Measurements from ENCODE around the gene ISG20.
"Not testable (repeated sequence)": the region's sequence is repeated elsewhere in the genome, so short reads cannot be mapped to it uniquely, and the experiment has no call there.

The ISG20 gene

GRCh38 chr15:88636654-88637053 is 2.2 kb upstream of the ISG20 start:
- no peak for DNase-seq (ENCODE audit: low spot score)

- DNase-seq (ENCODE audit: low spot score), result no peak
Observed at GRCh38 chr15:88637436-88637835, 1.4 kb upstream of the ISG20 start.

GRCh38 chr15:88637841-88638625 is 783 bp upstream of the ISG20 start:
- no peak for DNase-seq (ENCODE audit: low spot score)

- DNase-seq (ENCODE audit: low spot score), result no peak
Observed at GRCh38 chr15:88641959-88642452, 3.2 kb downstream of the ISG20 start.

DNA sequence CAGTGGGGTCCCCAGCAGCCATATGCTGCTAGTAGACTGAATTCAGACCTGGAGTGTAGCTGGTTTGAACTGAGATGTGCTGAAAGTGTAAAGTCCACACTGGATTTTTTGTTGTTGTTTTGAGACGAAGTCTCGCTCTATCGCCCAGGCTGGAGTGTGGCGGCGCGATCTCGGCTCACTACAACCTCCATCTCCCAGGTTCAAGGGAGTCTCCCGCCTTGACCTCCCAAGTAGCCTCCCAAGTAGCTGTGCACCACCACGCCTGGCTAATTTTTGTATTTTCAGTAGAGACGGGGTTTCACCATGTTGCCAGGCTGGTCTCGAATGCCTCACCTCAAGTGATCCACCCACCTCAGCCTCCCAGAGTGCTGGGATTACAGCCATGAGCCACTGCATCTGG is 3.7 kb downstream of the ISG20 start:
- DNase-seq (ENCODE audit: low spot score), result not testable (repeated sequence)

GRCh38 chr15:88644741-88645140 is 5.9 kb downstream of the ISG20 start:
- DNase-seq (ENCODE audit: low spot score), result no peak

DNA sequence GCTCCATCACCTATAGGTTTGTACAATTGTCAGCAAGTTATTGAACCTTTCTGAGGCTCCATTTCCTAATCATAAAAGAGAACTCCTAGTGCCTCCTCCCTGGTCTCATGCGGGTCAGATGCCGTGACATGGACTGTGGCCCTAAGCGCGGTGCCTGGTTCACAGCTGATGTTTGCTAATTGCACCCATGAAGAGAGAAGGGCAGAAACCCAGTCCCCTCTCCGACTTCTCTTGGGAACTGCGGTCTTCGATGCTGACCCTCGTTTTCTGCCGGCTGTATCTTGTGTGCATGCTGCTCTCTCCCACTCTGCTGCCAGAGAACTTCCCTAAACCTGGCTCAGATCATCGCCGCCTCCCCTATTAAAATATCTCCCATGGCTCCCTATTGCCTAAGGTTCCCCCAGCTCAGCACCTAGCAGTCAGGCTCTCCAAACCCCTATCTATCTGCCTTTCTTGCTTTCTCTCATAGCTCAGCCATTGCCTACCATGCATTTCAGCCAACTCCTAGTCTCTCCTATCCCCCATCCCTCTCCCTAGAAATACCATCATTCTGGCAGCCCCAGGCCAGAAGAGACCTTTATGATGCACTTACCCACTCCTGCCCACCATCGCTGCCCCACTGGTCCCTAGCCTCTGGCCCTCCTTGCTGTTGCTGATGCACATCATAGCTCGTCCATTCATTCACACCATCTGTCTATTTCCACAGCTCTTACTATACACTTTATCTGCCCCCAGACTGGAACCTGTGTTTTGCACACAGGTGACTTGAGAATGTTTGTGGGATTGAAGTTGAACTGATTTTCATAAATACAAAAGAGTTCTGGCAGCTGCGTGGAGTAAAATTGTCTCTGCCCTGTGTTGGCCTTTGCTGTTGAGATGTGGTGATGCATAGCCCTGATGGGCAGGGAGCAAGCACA is 6.6 kb downstream of the ISG20 start:
- no peak for DNase-seq (ENCODE audit: low spot score)

DNA sequence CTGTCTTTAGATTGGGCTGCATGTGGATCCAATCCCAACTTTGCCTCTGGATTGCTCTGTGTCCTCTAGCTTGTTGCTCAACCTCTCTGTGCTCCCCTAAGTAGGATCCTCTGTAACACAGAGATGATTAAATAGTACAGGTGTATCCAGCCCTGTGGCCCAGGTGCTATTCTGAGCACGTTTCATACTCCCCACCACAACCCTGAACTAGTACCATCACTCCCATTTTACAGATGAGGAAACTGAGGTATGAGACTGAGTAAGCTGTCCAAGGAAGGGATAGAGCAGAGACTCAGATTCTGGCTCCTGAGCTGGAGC is 7.2 kb downstream of the ISG20 start:
- DNase-seq (ENCODE audit: low spot score), result no peak

DNA sequence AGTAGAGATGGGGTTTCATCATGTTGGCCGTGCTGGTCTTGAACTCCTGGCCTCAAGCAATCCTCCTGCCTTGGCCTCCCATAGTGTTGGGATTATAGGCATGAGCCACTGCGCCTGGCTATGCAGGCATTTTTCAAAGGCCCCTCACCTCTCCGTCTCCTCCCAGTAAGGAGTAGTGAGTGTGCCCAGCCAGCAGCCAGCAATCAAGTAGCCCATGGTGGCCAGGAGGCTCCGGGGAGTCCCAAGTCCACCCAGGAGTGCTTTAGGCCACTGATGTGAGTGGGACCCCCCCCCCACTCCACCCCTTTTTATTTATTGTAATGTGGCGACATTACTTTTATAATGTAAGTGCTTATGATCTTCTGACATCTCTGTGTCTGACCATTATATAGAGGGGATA is 8.1 kb downstream of the ISG20 start:
- no peak for DNase-seq (ENCODE audit: low spot score)

DNA sequence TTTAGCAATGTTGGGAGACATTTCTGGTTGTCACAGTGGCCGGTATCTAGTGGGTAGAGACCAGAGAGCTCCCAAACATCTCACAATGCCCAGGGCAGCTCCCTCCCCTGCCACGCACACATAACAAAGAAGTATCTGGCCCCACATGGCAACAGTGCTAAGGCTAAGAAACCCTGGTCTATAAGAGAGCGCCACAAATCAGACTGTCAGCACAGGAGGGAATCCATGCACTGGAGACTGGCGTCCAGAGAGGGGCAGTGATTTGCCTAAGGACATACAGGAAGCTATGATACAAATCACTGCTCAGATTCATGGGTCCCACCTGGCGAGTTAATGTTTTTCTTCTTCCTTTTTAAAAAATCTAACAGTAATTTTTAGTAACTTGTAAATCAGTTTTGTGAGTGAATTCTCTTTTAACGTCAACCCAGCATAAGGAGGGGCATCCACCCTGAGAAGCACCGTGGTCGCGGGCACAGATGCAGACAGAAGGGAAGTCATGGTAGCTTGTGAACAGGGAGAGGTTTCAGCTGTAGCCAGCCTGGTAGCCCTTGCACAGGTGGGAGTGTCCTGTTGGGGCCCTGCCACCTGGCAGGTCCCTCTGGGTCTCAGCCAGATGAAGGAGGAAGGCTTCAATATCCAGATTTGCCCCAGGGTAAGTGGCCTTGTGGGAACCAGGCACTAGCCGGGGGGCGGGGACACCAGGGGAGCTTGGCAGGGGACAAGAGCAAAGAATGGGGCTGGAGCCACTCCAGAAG is 8.7 kb downstream of the ISG20 start:
- no peak for DNase-seq (ENCODE audit: low spot score)

GRCh38 chr15:88648357-88649214 is 9.8 kb downstream of the ISG20 start:
- no peak for DNase-seq (ENCODE audit: low spot score)

DNA sequence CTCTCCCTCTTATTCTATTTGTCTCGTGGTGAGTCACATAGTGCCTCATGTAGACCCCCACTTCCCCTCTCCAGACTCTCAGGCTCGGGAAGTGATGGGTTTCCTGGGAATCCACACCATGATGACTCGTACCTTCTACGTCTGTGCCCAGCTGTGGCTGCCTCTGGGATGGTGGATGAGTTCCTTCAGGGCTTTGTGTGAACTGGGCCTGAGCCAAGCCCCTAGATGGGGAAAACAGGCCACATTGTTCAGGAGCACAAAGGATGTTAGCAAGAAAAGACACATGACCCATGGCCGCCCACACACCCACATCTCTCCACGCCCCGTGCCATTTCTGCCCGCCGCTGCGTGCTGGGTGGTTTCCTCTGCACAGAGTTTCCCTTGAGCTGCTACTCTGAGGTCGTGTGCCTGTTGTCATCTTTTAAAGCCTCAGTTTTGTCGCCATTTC is 10.5 kb downstream of the ISG20 start:
- peak; percentile 77 for DNase-seq (ENCODE audit: low spot score)

DNA sequence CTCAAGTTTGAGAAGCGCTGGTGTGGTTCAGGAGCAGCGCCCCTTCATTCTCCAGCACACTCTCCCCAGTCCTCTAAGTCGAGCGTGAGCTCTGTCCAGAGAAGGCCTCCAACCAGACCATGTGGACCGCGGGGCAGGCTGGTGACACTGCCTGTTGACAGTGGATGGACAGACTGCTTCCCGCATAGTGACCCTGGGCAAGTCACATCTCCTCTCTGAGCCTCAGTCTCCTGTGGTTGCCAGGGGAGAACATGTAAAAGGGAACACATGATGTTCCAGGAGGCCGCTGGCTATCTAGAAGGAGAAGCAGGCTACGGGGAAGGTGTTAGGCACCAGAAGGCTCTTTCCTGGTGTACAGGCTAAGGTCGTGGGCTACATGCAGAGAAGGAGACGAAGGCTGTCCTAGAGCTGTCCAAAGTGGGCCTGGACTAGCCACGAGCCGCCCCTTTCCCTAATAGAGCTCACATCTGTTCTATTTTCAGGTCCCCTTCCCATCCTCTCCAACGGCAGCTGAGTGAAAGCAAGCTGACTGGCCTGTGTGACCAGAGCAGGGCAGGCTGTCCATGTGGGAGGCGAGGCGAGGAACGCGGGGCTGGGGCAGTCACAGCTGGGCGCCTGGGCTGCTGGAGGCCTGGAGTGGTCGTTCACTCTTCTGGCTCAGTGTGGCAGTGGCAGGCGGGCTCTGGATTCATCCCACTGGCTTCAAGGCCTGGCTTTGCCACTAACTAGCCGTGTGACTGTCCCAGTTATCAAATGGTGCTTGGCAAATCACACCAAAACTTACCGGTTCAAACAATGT is 11.1 kb downstream of the ISG20 start:
- no peak for DNase-seq (ENCODE audit: low spot score)

GRCh38 chr15:88650556-88650955 is 11.7 kb downstream of the ISG20 start:
- no peak for DNase-seq (ENCODE audit: low spot score)

GRCh38 chr15:88651136-88651732 is 12.4 kb downstream of the ISG20 start:
- DNase-seq (ENCODE audit: low spot score), result no peak

DNA sequence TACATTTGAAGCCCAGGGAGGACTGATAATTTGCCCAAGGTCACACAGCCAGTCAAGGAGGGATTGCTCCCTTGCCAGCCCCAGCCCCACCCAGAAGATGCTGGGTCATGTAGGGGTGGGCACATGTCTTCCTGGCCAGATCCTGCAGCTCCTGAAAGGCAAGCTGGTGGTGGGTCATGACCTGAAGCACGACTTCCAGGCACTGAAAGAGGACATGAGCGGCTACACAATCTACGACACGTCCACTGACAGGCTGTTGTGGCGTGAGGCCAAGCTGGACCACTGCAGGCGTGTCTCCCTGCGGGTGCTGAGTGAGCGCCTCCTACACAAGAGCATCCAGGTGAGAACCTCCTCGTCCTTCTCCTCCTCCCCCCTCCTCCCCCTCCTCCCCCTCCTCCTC is 13.2 kb downstream of the ISG20 start:
- no peak for DNase-seq (ENCODE audit: low spot score)

- DNase-seq (ENCODE audit: low spot score), result no peak
Observed at GRCh38 chr15:88652456-88653199, 13.8 kb downstream of the ISG20 start.

GRCh38 chr15:88653200-88654064 is 14.6 kb downstream of the ISG20 start:
- DNase-seq (ENCODE audit: low spot score), result no peak
